ENCODE results near the gene PSMB7.

PSMB7 gene

DNA sequence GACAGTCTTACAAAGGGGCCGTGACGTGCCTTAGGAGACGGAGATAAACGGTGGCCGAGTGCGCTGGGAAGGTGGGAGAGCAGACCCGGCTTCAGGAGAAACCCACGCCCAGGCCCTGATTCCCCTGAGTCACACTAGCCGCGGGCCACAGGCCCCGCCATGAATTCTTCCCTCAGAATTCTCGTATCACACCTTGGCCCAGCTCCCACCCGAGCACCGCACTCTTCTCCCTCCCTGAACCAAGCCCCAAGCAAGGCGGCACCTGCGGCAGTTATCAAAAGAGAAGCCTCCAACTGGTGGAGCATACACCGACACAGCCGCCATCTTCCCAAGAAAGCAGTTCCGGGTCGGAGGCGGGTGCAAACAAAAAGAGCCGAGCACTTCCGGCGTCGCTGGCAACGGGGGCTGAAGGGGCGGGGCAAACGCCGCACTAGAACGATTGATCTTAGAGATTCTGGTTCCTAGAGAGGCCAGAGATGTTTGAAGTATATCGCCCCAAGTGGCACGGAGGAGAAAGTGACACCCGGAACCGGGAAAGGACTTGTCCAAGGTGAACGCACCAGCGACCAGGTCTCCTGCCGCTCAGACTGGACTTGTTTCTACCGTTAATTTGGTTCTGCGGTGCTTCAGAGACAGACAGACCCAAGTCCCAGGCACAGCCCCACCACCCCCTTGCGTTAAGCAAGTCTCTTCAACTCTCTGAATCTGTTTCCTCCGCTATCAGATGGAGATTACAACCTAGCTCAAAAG, at the start of gene PSMB7:
Gene PSMB7 (minus strand): TSS at position 341 of the 750 bp plus-strand sequence. CDS start 17 bp downstream, at position 324.
- H3K4me3 ChIP-seq (ENCODE audit: low read depth in 1 of 2, low read length in 2 of 2) = peak within 1 kb of the TSS; percentile 94 to 99
- peaks cover 30 to 36% of the 10 kb centered on the region in 2 donors for H3K36me3 ChIP-seq (ENCODE audit: control insufficient read depth in 1 of 2, insufficient read depth in 2 of 2, low read length in 2 of 2)
- no peaks in the 10 kb centered on the region for H3K9me3 ChIP-seq (ENCODE audit: control insufficient read depth in 1 of 2, low read length in 2 of 2)
- peaks cover 10% of the 10 kb centered on the region in 2 donors for H3K4me1 ChIP-seq (ENCODE audit: control insufficient read depth in 1 of 2, insufficient read depth in 2 of 2, low read length in 2 of 2)
- H3K27me3 ChIP-seq (ENCODE audit: low read depth, low read length) = no peaks in the 10 kb centered on the region
- peak within 1 kb of the TSS; percentile 76 for H3K27ac ChIP-seq (ENCODE audit: low read length)

DNA sequence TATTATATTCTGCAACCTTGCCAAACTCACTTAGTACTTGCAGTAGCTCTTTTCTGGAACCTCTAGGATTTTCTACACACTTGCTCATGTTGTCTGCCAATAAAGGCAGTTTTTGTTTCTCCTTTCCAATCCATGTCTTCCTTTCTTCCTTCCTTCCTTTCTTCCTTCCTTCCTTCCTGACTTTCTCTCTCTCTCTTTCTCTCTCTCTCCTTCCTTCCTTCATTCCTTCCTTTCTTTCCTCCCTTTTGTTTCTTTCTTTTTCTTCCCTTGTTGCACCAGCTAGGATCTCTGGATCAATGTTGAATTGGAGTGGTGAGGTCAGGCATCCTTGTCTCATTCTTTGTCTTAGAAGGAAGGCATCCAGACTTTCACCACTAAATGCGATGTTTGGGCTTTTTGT, 47.5 kb upstream of the PSMB7 start:
- H3K9me3 ChIP-seq (ENCODE audit: control insufficient read depth in 1 of 2, low read length in 2 of 2) = peaks cover 0 to 9% of the 10 kb centered on the region in 2 donors
- H3K27ac ChIP-seq (ENCODE audit: low read length) = no peak overlapping the region
- H3K4me1 ChIP-seq (ENCODE audit: control insufficient read depth in 1 of 2, insufficient read depth in 2 of 2, low read length in 2 of 2) = no peaks in the 10 kb centered on the region
- no peaks in the 10 kb centered on the region for H3K36me3 ChIP-seq (ENCODE audit: control insufficient read depth in 1 of 2, insufficient read depth in 2 of 2, low read length in 2 of 2)
- no peak overlapping the region for H3K4me3 ChIP-seq (ENCODE audit: low read depth in 1 of 2, low read length in 2 of 2)
- H3K27me3 ChIP-seq (ENCODE audit: low read depth, low read length) = no peaks in the 10 kb centered on the region

DNA sequence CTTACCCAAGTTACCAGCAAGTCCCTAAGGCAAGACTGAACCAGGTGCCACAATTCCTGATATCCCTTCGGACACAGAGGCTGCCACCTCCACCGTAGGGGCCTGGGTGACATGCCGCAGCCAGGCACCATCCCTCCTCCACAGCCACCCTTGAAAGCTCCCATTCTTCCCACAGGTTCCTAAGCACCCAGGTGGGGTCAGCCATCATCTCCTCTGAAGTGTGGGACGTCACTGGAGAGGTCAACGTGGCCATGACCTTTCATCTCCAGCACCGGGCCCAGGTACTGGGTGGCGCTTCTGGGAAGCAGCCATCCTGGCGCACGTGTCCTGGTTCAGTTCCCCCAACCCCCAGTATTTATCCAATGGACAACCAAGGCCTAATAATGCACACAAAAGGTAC, 43.2 kb upstream of the PSMB7 start:
- no peak overlapping the region for H3K27ac ChIP-seq (ENCODE audit: low read length)
- H3K4me1 ChIP-seq (ENCODE audit: control insufficient read depth in 1 of 2, insufficient read depth in 2 of 2, low read length in 2 of 2) = peaks cover 0 to 2% of the 10 kb centered on the region in 2 donors
- no peaks in the 10 kb centered on the region for H3K36me3 ChIP-seq (ENCODE audit: control insufficient read depth in 1 of 2, insufficient read depth in 2 of 2, low read length in 2 of 2)

DNA sequence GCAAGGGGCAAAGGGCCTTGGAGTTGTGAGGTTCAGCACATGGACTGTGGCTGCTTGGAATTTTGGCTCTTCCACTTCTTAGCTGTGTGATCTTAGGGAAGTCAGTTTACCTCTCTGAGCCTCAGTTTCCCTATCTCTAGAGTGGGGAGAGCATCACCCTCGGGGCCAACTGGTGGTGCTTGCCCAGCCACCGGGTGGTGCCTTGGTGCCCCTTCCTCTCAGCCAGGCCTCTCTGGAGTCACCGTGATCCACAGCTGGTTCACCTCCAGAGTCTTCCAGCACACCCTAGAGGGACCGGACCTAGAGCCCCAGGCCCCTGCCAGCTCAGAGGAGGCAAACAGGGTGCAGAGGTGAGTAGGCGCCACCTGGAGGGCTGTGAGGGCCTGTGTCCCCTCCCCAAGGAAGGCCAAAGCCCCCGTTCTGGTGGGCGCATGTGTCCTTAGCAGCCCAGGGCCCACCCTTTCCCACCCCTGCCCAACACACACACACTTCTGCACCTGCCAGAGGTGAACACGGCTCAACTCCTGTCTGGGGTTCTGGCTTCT, 42.7 kb upstream of the PSMB7 start:
- Histone ChIP-seq H3K9me3 (ENCODE audit: control insufficient read depth in 1 of 2, low read length in 2 of 2) (peaks cover 0 to 4% of the 10 kb centered on the region in 2 donors), H3K4me1 (ENCODE audit: control insufficient read depth in 1 of 2, insufficient read depth in 2 of 2, low read length in 2 of 2) (peaks cover 0 to 7% of the 10 kb centered on the region in 2 donors), H3K36me3 (ENCODE audit: control insufficient read depth in 1 of 2, insufficient read depth in 2 of 2, low read length in 2 of 2) (no peaks in the 10 kb centered on the region), H3K27me3 (ENCODE audit: low read depth, low read length) (peaks cover under 1% of the 10 kb centered on the region), H3K4me3 (ENCODE audit: low read depth in 1 of 2, low read length in 2 of 2) (no peak overlapping the region), H3K27ac (ENCODE audit: low read length) (no peak overlapping the region)

More for the DNA sequence above, 43.2 kb upstream of the PSMB7 start:
- Histone ChIP-seq H3K4me3 (ENCODE audit: low read depth in 1 of 2, low read length in 2 of 2) (no peak overlapping the region), H3K9me3 (ENCODE audit: control insufficient read depth in 1 of 2, low read length in 2 of 2) (peaks cover 0 to 9% of the 10 kb centered on the region in 2 donors), H3K27me3 (ENCODE audit: low read depth, low read length) (no peaks in the 10 kb centered on the region)

DNA sequence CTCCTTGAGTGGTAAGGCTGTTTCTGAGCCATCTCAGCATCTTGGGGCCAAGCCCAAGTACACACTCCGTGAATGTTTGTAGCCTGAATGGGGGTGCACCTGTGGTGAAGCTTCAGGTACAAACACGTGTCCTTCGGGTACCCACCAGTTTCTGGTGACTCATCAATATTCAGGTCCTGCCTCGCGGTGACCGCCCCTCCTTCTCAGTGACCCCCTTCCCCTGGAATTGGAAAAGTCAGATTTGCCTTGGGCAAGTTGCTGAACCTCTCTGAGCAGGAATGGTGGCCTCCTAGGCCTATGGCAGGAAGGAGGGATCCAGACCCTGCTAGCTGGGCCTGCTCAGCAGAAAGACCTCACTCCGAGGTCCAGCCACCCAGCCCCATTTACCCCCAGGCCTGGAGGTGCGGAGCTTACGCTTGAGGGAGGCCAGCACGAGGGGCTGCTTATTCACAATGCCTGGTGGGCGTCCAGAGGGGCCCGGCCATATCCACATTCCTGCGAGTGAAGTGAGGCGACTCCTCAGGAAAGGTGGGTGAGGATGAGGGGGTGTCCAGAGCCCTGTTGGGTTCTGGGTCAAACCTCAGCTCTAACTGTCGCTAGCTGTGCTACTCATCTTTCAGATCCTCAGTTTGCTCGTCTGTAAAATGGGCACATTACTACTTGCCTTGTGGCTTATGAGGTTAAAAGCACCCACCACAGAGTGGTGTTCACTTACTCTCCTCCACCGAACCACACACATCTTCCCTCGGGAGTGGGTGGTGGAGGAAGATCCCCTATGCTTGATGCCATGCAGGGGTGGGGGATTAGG, 42.0 kb upstream of the PSMB7 start:
- H3K27ac ChIP-seq (ENCODE audit: low read length) = no peak overlapping the region
- no peaks in the 10 kb centered on the region for H3K9me3 ChIP-seq (ENCODE audit: control insufficient read depth in 1 of 2, low read length in 2 of 2)
- peaks cover 7% of the 10 kb centered on the region for H3K27me3 ChIP-seq (ENCODE audit: low read depth, low read length)
- peaks cover 0 to 14% of the 10 kb centered on the region in 2 donors for H3K4me1 ChIP-seq (ENCODE audit: control insufficient read depth in 1 of 2, insufficient read depth in 2 of 2, low read length in 2 of 2)
- H3K36me3 ChIP-seq (ENCODE audit: control insufficient read depth in 1 of 2, insufficient read depth in 2 of 2, low read length in 2 of 2) = no peaks in the 10 kb centered on the region
- H3K4me3 ChIP-seq (ENCODE audit: low read depth in 1 of 2, low read length in 2 of 2) = no peak overlapping the region

DNA sequence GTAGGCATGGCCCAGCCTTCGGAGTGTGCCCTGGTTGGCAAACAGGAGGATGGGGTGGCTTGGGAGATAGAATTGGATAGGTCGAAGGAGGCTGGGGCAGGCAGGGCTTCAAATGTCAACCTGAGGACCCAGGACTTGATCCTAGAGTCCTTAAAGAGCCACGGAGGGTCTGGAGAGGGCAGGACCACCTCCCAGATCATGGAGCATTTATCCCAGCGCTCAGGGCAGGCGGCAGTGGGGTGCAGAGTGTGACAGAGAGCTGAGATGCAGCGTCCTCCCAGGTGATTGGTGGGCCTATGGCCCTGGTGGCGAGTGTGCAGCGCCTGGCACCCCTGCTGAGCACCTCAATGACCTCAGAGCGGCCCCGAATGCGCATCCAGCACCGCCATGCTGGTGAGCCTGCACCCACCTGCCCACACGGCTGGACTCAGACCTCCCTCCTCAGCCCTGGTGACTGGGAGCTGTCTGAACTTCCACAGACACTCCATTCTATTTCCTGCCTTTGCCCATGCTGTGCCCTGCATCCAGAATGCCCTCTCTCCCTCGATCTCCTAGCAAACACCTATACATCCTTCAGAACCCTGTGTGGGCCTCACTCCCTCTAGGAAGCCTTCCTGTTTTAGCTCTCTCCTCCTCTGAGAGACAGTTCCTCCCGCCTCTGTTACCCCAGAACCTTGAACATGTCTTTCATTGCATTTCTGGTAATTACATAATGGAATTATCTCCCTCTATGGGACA, 41.3 kb upstream of the PSMB7 start:
- H3K4me3 ChIP-seq (ENCODE audit: low read depth in 1 of 2, low read length in 2 of 2) = no peak overlapping the region
- H3K4me1 ChIP-seq (ENCODE audit: control insufficient read depth in 1 of 2, insufficient read depth in 2 of 2, low read length in 2 of 2) = peaks cover 0 to 15% of the 10 kb centered on the region in 2 donors

DNA sequence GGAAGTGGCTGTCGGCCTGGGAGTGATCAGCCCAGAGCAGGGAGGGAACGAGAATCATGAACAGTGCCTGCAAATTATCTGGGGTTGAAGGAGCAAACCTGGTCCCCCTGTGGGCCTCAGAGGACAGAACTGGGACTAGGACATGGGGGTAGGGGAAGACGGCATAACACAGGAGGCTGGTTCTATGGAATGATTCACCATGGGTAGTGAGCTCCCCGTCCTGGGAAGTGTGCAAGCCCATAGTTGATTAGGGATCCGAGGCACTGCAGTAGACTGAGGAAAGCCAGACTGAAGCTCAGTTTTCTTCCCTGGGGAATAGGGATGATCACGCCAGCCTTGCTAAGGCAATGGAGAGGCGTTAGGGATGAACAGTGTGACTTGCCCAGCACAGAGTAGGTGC, 40.6 kb upstream of the PSMB7 start:
- Histone ChIP-seq H3K27ac (ENCODE audit: low read length) (no peak overlapping the region), H3K36me3 (ENCODE audit: control insufficient read depth in 1 of 2, insufficient read depth in 2 of 2, low read length in 2 of 2) (no peaks in the 10 kb centered on the region), H3K27me3 (ENCODE audit: low read depth, low read length) (peaks cover 20% of the 10 kb centered on the region), H3K4me1 (ENCODE audit: control insufficient read depth in 1 of 2, insufficient read depth in 2 of 2, low read length in 2 of 2) (peaks cover 0 to 18% of the 10 kb centered on the region in 2 donors), H3K4me3 (ENCODE audit: low read depth in 1 of 2, low read length in 2 of 2) (no peak overlapping the region), H3K9me3 (ENCODE audit: control insufficient read depth in 1 of 2, low read length in 2 of 2) (no peaks in the 10 kb centered on the region)

More for the DNA sequence above, 41.3 kb upstream of the PSMB7 start:
- no peaks in the 10 kb centered on the region for H3K36me3 ChIP-seq (ENCODE audit: control insufficient read depth in 1 of 2, insufficient read depth in 2 of 2, low read length in 2 of 2)
- H3K27me3 ChIP-seq (ENCODE audit: low read depth, low read length) = peaks cover 13% of the 10 kb centered on the region
- H3K27ac ChIP-seq (ENCODE audit: low read length) = no peak overlapping the region
- no peaks in the 10 kb centered on the region for H3K9me3 ChIP-seq (ENCODE audit: control insufficient read depth in 1 of 2, low read length in 2 of 2)

DNA sequence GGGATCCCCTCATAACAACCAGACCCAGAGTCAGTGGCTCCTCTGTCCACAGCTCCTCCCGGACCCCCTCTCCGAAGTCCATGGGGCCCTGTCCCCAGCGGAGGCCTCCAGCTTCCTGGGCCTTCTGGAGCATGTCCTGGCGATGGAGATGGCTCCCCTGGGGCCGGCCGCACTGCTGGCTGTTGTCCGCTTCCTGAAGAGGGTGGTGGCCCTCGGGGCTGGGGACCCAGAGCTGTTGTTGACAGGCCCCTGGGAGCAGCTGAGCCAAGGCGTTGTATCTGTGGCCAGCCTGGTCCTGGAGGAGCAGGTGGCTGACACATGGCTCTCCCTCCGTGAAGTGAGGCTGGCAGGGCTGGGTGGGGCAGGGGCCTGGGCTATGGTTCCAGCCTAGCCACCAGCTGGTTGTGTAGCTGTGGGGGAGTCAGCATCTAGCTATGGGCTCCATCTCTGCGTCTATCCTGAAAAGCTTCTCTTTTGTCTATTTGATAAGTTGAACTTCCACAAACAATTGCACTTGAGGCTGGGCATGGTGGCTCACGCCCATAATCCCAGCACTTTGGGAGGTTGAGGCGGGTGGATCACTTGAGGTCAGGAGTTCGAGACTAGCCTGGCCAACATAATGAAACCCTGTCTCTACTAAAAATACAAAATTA, 39.7 kb upstream of the PSMB7 start:
- Histone ChIP-seq H3K4me3 (ENCODE audit: low read depth in 1 of 2, low read length in 2 of 2) (no peak overlapping the region), H3K27ac (ENCODE audit: low read length) (no peak overlapping the region), H3K4me1 (ENCODE audit: control insufficient read depth in 1 of 2, insufficient read depth in 2 of 2, low read length in 2 of 2) (peaks cover 0 to 26% of the 10 kb centered on the region in 2 donors), H3K9me3 (ENCODE audit: control insufficient read depth in 1 of 2, low read length in 2 of 2) (no peaks in the 10 kb centered on the region), H3K36me3 (ENCODE audit: control insufficient read depth in 1 of 2, insufficient read depth in 2 of 2, low read length in 2 of 2) (no peaks in the 10 kb centered on the region), H3K27me3 (ENCODE audit: low read depth, low read length) (peaks cover 25% of the 10 kb centered on the region)

DNA sequence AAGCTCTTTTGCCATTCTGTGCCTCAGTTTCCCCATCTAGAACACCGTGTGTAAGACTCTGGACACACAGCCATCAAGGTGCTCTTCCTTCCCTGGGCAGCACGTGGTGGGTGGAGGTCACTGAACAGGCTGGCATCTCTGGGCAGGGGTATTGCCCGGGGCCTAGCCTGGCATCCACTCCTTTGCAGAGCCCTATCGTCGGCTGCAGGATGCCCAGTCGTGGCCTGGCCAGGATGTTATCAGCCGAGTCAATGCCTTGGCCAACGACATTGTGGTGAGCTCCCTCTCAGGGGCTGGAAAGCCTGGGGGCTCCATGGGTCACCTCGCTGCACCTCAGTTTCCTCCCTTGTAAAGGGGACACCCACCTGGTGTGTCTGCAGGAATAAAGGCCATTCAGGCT, 39.1 kb upstream of the PSMB7 start:
- H3K27ac ChIP-seq (ENCODE audit: low read length) = no peak overlapping the region
- H3K4me1 ChIP-seq (ENCODE audit: control insufficient read depth in 1 of 2, insufficient read depth in 2 of 2, low read length in 2 of 2) = peaks cover 0 to 26% of the 10 kb centered on the region in 2 donors
- peaks cover 29% of the 10 kb centered on the region for H3K27me3 ChIP-seq (ENCODE audit: low read depth, low read length)
- no peaks in the 10 kb centered on the region for H3K9me3 ChIP-seq (ENCODE audit: control insufficient read depth in 1 of 2, low read length in 2 of 2)
- no peak overlapping the region for H3K4me3 ChIP-seq (ENCODE audit: low read depth in 1 of 2, low read length in 2 of 2)
- H3K36me3 ChIP-seq (ENCODE audit: control insufficient read depth in 1 of 2, insufficient read depth in 2 of 2, low read length in 2 of 2) = no peaks in the 10 kb centered on the region

DNA sequence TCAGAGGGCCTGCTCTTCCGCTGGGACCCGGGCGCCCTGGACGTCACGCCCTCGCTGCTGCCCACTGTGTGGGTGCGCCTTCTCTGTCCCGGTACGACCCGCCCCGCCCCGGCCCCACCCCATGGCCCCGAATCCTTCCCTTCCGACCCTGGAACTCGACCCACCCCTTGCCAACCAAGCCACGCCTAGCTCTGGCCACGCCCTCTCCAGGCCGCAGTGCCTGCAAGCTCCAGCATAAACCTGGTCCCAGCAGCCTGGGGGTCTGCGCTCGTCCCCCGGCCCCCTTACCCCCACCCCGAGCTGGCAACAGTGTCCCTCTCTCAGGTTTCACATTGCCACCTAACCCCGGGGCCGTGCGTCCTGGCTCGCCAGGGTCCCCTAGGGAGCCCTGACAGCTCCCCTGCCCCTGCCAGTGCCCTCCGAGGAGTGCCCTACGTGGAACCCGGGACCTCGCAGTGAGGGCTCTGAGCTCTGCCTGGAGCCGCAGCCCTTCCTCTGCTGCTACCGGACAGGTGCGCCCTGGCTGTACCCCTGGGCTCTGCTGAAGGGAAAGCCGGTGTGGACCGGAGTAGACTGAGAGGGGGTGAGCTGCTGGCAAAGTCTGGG, 38.4 kb upstream of the PSMB7 start:
- Histone ChIP-seq H3K36me3 (ENCODE audit: control insufficient read depth in 1 of 2, insufficient read depth in 2 of 2, low read length in 2 of 2) (no peaks in the 10 kb centered on the region), H3K27me3 (ENCODE audit: low read depth, low read length) (peaks cover 29% of the 10 kb centered on the region), H3K4me3 (ENCODE audit: low read depth in 1 of 2, low read length in 2 of 2) (no peak overlapping the region)

More for the DNA sequence above, 38.4 kb upstream of the PSMB7 start:
- Histone ChIP-seq H3K4me1 (ENCODE audit: control insufficient read depth in 1 of 2, insufficient read depth in 2 of 2, low read length in 2 of 2) (peaks cover 0 to 26% of the 10 kb centered on the region in 2 donors), H3K27ac (ENCODE audit: low read length) (no peak overlapping the region), H3K9me3 (ENCODE audit: control insufficient read depth in 1 of 2, low read length in 2 of 2) (no peaks in the 10 kb centered on the region)
